Retina (tissue), 1 donor: Measurements from ENCODE around the gene PRDM16.

Experiments used
- DNase-seq: peaks from one replicate; pipeline ENCODE4 v3.0.0-alpha.2; 2016

The PRDM16 gene

DNA sequence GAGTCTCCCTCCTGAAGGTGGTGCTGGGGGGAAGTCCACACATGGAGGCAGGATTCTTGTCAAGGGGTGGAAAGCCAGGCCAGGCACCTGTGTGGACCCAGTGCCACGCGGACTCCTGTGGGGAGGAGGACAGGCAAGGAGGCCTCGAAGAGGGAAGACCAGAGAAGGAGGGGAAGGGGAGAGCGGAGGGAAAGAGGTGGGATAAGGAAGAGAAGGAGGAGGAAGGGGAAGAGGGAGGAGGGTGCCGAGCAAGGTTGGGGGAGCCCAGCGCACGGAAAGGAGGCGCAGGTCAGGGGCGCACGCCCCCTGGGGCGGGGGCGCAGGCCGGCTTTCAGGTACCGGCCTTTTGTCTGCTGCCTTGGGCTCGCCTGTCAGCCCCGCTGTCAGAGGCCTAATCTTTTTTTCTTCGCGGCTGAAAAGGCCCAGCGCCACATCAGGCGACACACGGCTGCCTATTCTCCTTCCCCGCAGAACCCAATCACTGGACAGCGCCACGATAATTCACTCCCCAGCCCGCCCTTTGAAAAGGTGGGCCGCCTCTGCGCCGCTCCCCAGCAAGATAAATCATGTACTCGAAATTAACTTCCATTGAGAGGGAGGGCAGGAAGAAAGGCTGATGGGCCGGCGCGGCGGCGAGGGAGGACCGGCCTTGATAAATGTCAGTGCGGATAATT, 42.5 kb downstream of the PRDM16 start:
- DNase-seq = peak; percentile 73

DNA sequence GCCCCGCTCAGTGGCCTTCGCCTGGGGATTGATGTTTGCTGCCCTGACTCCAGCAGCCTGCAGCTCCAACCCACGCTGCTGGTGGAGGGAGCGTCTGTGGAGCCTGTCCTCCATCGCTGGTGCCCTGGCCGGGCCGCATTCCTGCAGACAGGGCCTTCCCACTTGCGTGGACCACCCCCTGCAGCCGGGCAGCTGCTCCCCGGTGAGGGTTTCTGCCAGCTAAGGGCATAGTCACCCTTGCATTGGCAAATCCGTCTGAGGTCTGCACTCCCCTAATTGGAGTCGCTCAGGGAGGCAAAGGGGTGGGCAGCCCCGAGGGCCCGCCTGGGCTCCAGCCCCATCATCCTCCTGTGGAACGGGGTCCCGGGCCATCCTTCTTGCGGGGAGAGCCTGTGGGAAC, 43.5 kb downstream of the PRDM16 start:
- DNase-seq = no peak

DNA sequence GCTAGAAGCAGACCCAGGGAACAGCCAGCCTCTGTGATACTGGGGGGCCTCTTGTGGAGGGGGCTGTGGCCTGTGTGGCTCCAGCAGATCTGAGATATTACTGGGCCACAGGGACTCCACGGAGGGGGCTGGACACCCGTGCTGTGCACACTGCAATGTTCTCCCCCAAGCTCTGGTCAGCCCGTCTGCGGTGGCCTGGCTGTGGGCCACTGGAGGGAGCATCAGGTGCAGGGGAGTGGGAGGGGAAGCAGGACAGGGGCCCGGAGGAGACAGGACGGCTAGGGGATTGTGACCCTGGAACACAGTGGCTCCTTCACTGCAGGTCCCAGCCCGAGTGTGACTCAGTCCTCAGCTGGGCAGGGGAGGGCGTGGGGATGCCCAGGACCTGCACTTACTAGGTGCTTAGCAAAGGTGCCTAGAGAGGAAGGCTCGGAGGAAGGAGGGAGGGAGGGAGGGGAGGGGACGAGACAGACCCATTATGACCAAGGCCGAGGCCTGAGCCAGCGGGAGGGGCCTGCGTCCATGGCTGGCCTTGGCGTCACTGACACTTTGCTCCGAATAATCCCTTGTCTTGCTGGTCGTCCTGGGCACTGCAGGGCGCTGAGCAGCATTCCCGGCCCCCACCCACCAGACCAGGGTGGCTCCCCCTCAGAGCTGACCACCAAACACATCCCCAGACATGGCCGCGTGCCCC, 44.2 kb downstream of the PRDM16 start:
- no peak for DNase-seq

DNA sequence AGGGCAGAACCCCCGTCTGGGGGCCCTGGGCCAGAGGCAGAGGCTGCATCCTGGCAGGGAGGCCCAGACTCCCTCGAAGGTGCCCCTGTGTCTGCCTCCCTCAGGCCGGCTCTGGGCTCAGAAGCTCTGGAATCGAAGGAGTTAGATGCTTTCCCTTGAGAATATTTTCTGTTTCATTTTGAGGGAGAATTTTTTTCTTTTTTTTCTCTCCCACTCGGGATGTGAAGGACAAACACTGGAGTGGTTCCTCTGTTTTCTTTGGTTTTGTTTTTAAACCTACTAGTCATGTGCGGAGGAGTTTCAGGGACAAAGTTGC, 44.7 kb downstream of the PRDM16 start:
- DNase-seq = no peak

DNA sequence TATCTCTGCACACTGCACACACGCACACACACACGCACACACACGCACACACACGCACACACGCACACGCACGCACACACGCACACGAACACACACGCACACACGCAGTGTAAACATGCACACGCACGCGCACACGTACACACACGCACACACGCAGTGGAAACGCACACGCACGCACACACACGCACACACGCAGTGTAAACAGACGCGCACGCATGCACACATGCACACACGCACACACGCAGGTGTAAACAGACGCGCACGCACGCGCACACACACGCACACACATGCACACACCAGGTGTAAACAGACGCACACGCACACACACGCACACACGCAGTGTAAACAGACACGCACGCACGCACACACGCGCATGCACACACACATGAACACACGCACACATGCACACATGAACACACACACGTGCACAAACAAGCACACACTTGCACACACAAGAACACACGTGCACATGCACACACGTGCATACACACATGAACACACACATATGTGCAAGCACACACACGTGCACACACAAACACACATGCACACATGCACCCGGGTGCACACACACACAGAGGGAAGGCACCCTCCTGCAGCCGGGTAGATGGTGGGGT, 45.2 kb downstream of the PRDM16 start:
- no peak for DNase-seq

DNA sequence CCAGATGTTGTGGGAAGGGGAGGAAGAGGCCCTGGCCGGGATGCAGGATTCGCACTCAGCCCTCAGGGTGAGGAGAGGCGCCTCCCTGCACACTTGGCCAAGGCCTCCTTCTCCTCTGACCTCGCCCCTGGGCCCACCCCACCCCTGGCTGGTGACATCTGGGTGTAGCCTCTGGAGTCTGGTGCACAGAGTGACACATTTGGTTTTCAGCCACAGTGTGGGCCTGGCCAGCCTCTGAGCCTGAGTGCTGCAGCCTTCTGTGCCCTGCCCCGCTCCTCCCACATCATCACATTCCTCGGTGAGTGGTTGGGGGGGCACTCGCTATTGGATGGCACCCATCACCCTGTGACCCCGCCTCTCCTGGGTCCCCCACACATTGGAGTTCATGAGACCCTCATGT, 45.8 kb downstream of the PRDM16 start:
- DNase-seq = no peak

DNA sequence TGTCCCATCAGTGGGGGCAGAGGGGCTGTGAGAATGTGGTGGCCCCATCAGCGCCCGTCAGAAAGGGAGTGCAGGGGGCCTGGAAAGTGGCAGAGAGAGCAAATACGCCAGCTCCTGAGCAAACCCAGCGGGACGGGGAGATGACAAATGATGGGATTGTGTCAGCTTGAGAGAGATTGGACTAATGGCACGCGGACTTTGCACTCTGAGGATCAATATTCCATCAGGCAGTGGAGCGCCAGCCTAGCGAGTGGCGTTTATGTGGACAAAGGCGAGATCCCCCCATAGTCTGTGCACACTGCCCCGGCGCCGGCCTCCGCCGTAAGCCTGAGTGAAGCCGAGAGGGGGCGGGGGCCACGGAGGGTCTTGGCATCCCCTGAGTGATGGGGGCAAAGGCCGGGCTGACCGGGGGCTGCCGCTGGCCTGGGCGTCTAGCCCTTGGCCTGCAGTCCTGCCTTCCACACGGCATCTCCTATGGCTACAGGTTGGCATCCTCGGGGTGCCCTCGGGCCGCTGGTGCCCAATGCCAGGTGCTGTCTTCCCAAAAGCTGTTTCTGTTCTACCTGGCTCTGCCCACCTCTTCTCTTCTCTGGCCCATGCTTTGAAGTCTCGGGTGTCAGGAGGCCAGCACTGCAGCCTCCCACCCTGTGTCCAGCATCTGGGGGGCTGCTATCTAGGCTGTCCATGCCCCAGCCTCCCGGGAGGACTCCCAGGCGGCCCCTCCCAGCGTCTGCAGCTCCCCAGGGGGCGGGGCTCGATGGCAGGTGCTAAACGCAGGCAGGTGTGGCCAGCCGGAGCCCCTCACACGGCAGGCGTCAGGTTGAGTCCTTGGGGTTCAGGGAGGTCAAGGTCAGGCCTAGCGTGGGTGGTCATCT, 46.5 kb downstream of the PRDM16 start:
- peak; percentile 61 for DNase-seq

DNA sequence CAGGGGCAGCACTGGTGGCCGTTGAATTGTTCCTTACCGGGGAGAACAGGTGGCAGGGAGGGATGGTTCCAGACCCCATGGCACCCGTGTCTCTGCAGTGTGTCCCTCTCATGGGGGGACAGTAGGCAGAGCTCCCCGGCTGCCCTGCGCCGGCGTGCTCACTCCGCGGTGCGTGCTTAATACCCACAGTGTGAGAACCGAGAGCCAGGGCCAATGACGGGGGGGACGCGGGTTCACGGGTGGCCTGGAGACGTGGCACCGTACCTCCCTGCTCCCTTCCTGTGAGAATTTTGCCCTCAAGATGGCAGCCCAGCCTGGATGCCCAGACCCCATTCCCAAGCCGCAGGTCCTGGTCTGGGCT, 47.1 kb downstream of the PRDM16 start:
- no peak for DNase-seq

DNA sequence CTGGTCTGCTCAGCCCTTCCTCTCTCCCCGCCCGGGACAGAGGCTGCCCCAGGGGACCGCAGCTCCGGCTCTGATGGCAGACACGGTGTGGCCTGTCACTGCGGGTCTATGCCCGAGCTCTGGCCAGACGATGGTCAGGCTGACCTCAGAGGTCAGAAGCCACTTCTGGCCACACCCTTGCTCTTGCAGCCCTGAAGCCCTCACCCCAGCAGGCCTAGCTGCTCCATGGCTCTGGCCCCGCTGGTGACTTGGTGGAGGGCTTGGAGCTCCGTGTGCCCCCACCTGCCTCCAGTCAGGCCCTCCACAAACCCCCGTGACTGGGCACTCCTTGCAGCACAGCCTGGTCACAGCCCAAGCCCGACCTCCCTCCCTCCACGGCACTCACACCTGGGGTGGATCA, 47.6 kb downstream of the PRDM16 start:
- DNase-seq = no peak

DNA sequence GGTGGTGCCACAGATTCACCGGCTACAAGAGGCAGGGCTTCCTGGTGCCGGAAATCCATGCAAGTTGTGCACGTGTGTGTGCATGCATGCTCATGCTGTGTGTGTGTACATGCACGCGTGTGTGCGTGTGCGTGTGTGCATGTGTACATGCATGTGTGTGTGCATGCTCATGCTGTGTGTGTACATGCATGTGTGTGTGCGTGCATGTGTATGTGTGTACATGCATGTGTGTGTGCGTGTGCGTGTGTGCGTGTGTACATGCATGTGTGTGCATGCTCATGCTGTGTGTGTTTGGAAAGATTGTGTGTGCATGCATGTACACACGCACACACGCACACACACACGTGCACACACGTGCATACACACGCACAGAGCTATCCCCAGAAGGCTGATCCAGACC, 48.9 kb downstream of the PRDM16 start:
- no peak for DNase-seq

DNA sequence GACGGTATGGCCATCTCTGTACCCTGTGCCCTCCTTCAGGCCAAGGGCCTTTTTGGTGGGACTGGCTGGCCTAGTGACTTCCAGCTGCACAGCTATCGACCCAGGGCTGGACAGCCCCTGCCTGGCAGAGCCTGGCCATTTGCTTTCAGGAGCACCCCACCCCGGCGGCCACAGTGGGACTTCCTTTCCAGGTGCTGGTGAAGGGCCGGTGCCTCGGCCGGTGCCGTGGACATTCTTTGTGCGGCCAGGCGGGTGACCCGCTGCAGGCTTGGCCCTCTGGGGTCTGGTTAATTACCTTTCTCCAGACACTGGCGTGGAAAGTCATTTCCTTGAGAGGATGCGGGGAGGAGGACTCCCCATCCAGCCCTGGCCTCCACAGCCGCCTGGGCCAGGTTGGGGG, 50.1 kb downstream of the PRDM16 start:
- no peak for DNase-seq

DNA sequence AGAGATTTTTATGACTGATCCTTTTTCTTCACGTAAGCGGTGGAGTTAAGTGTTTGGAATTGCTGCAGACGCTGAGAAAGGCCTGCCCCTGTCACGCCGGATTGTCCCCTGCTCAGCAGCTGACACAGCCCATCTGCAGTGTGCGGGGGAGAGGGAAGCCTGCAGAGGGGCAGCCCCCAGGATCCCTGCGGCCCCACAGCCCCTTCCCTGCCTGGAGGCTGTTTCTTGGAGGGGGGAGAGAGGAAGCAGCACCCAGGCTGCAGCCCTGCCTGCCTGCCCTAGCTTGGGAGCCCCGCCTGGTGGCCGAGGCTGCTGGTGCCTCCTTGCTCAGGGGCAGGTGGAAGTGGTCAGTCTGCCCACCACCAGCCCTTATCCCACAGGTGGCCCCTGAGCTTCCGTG, 50.7 kb downstream of the PRDM16 start:
- no peak for DNase-seq

DNA sequence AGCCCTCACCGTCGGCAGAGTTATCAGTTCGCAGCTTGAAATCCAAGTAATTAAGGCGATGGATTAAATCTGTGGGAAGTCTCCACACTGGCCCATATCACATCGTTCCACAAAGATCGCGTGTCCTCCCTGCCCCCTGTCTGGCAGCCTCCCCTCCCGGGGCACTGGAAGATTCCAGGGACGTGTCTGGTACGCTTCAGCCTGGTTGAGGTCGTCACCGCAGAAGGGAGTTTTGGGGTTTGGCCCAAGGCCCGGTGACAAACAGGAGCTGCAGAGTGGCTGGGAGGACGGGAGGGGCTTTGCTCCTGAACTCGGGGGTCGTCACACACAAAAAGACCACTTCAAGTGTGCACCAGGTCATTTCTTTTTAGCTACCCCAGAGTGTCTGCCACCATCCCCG, 51.1 kb downstream of the PRDM16 start:
- DNase-seq = no peak

DNA sequence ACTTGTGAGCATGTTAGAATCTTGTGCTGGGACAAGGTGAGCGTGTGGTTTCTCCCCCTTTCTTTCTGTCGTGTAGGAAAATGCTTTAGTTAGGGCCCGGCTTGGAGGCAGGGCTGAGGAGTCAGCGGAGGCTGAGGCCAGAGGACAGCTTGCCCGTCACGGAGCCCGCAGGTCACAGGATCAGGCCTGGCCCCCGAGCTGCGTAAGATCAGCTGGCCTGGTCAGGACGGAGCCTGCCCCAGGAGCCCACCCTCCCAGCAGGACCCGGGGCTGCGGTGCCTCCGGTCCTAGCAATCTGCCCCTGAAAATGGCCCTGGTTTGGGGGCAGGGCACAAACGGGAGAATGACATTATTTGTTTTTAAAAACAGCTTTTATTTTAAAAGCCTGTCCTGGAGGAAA, 52.0 kb downstream of the PRDM16 start:
- no peak for DNase-seq

DNA sequence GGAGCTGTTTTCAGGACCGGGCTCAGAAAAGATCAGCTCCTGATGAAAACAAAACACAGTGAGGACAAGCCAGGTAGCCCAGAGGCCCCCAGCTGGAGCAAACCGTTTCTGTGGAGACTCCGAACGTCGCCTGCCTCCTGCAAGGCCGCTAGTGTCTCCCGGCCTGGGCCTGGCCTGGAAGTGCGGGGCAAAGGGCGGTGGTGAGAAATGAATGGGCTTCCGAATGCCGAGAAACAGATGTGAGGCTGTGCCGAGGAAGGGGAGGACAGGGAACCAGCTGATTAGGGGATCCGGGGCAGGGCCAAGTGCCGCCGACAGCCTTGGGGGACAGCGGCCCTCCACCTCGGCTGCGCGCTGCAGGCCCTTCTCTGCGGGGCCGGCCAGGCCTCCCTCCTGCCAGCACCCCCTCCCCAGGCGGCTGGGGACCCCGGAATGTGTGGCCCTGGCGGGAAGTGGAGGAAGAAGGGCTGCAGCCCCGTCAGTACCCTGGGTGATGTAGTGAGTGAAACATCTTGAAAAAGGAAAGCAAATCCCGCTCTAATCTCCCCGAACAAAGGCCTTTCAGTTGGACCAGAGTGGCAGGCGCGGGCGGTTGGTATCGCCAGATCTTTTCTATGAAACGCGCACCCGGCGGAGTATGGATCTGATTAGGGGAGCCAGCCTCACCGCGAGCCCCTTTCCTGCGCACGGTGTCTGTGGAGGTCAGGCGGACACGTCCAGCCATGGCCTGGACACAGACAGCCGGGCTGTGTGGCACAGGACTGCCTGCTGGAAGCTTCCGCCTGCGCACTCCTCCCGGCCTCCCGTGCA, 52.6 kb downstream of the PRDM16 start:
- no peak for DNase-seq

DNA sequence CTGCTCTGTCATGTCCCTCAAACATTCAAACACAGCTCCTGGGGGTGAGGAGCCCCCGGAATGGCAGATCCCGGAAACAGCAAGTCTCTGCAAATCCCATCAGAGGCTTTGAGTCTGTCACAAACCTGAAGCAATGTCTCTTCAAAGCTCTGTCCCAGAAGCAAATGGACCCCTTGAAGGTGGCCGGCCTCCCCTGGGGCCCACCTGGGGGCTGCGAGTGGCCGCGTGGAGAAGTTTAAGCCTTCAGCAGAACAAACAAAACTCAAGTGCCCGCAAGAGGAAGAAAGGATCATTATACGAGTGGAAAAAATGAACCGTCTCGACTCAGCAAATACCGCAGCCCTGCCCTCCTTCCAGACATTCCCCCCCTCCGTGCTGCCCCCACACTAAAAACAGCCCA, 53.3 kb downstream of the PRDM16 start:
- DNase-seq = no peak

DNA sequence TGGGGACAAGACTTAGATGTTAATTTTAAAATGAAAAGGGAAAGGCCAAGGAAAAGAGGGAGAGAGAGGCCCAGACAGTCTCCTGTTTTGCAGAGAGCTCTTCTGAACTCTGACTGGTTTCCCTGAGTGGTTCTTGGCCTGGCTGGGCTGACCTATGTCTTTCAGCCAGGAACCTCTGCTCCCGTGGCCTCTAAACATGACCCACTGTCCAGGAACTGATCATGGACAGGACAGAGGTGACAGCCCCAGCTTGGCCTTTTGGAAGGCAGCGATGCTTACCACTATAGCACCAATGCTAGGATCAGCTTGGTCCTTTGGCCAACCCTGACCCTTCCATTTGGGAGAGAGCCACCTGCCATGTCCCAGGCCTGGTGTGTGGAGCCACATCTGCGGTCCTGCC, 55.2 kb downstream of the PRDM16 start:
- DNase-seq = no peak

DNA sequence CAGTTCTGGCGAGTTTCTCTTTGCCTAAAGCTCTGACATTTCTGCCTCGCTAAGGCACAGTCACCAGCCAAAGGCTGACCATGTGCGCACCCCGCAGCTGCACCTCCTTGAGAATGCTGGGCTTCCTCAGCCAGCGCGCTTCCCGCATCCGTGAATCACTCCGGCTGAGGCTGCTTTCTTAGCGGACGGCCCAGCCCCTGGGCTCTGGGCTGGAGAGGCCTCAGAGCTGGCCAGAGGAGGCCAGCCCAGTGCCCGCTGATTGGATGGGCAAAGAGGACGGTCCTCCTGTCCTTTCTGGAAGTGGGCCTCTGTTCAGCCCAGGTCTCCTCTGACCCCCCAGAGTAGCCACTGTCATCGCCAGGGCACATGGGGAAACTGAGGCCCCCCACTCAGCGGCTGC, 56.1 kb downstream of the PRDM16 start:
- DNase-seq = no peak

DNA sequence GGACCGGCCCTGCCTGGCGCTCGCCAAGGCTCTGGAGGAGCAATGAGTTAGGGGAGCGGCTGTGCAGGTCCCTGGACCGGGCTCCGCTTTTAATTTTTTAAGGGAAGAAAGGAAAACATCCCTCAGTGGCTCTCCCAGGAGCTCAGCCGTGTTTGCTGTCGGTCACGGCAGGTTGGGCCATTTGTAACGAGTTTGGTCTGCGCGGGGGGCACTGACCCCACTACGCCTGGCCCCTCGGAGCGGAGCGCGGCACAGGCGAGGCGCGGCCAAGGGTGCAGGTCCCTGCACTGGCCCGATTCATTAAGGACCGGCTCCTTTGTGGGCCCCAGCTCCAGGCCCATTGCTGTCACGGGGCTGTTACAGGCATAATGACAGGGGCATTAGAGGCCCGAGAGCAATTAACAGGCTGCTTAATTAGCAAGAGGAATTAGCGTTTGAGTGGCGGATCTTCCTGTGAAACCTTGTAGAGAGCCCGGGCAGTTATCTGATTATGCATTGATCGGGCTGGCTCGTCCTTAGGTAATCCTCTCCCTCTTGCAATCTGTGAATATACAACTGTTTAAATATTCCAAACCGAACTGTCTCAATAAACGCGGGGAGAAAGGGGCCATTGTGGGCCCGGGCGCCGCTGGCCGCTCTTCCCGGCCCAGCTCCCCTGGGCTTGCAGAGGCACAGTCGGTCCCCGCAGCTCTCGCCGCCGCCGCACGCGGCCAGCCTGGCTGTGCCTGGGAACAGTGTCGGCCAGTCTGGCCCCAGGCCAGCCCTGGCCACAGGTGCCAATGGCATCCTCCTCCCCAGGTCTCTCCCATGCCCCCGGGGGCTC, 56.8 kb downstream of the PRDM16 start:
- peak; percentile 76 for DNase-seq

DNA sequence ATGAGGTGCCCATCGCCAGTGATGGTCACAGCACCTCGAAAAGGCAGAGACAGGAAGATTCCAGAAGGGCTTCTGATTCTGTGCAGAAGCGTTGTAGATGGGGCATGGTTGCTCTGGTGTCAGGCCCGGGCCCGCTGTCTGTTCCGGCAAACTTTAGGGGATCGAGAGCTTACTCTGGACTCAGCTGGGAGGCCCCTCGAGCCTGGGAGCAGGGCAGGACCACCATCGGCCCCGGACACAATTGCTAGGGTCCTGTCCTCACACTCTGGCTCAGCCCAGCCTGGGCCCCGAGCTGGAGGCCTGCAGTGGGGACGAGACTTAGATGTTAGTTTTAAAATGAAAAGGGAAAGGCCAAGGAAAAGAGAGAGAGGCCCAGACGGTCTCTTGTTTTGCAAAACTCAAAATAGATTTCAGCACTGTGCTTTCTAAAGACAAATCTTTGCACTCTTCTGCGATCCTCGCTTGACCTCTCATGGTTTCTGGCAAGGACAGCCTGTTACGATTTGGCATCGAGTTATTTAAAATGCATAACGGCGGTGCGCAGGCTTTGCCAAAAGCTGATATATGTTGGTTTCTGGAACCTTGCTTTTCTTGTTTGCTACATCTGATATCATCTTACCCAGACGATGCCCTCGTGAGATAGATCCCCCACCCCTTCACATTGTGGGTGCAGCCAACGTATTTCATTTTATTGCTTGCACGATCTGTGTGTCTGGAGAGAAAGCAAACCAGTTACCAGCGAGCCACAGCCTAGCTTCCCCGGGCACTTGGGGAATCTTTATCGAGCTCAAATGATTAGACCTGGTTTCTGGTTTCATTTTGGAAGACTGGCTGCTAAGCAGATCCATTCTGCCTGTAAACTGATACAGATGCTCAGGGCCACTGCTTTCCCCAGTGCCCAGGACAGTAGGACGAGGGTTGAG, 58.0 kb downstream of the PRDM16 start:
- no peak for DNase-seq

DNA sequence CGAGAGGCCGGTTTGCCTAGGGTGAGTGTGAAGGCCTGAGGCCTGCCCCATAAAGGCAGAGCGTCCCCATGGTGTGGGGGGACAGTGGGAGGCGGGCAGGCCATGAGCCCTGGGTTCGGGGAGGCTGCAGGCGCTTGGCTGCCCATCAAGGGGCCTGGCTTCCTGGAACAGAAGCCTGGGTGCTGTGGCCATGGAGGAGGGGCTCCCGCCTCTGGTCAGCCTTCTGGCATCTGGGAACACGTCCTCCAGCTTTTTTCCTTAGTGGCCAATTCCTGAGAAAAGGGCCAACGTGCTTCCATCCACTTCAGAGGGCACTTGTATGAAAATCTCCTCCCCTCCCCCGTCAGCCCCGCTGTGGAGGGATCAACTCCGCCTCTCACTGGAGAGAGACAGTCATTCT, 58.7 kb downstream of the PRDM16 start:
- no peak for DNase-seq
